Neutrophil (primary cell): ENCODE results near the gene CCDC192.

ENCODE experiments used
- H3K27ac ChIP-seq: fragments of 200-600 bp; sonication (generic); 2 replicates; pipeline ENCODE4 v1.5.1; 2016; ENCODE audit warnings: mild to moderate bottlenecking, moderate library complexity
- H3K27me3 ChIP-seq: fragments of 200-600 bp; sonication (generic); 2 replicates; pipeline ENCODE4 v1.6.0; 2016; ENCODE audit warnings: mild to moderate bottlenecking
- H3K36me3 ChIP-seq: fragments of 200-600 bp; sonication (generic); 2 replicates; pipeline ENCODE4 v1.5.1; 2017
- H3K4me1 ChIP-seq, 2 experiments: fragments of 200-600 bp in 1 of 2; sonication (generic) in 1 of 2; 1 replicate in 1 of 2; 2 replicates in 1 of 2; pipeline versions ENCODE4 v1.5.1 to v1.6.1; 2013 to 2016; ENCODE audit warnings: low read depth in 1 of 2, low read length in 1 of 2, mild to moderate bottlenecking in 1 of 2, moderate library complexity in 1 of 2; ENCODE audit not compliant: control insufficient read depth in 1 of 2, insufficient read depth in 1 of 2
- H3K4me3 ChIP-seq, 2 experiments: fragments of 200-600 bp in 1 of 2; sonication (generic) in 1 of 2; 1 replicate in 1 of 2; 2 replicates in 1 of 2; pipeline ENCODE4 v1.5.1; 2013 to 2016; ENCODE audit warnings: low read depth in 1 of 2, low read length in 1 of 2, mild to moderate bottlenecking in 1 of 2, moderate library complexity in 1 of 2
- H3K9me3 ChIP-seq: fragments of 200-600 bp; sonication (generic); 2 replicates; pipeline ENCODE4 v1.5.1; 2016
- CTCF ChIP-seq: fragments of 200-600 bp; sonication (generic); IDR thresholded peaks from 2 replicates; pipeline ENCODE4 v1.5.1; 2016; ENCODE audit warnings: antibody characterized with exemption

Gene CCDC192

GRCh38 chr5:127680595-127680994 lies 22.6 kb upstream of the CCDC192 start:
- Histone ChIP-seq H3K27me3 (no peaks in the 10 kb centered on the region), H3K36me3 (no peaks in the 10 kb centered on the region), H3K4me3 (no peak overlapping the region), H3K4me1 (no peaks in the 10 kb centered on the region), H3K9me3 (no peaks in the 10 kb centered on the region), H3K27ac (no peak overlapping the region)
- TF ChIP-seq CTCF, result no peak

GRCh38 chr5:127683008-127683407 lies 20.2 kb upstream of the CCDC192 start:
- Histone ChIP-seq H3K9me3 (no peaks in the 10 kb centered on the region), H3K27me3 (no peaks in the 10 kb centered on the region), H3K36me3 (no peaks in the 10 kb centered on the region), H3K4me1 (no peaks in the 10 kb centered on the region), H3K27ac (no peak overlapping the region), H3K4me3 (no peak overlapping the region)
- TF ChIP-seq CTCF, result no peak

- H3K36me3 ChIP-seq, result no peaks in the 10 kb centered on the region
- H3K27me3 ChIP-seq, result no peaks in the 10 kb centered on the region
- TF ChIP-seq CTCF, result no peak
- no peaks in the 10 kb centered on the region for H3K4me1 ChIP-seq
- no peak overlapping the region for H3K4me3 ChIP-seq
- no peaks in the 10 kb centered on the region for H3K9me3 ChIP-seq
- no peak overlapping the region for H3K27ac ChIP-seq
Measured at GRCh38 chr5:127684726-127685467, 18.3 kb upstream of the CCDC192 start.

GRCh38 chr5:127685662-127686061 lies 17.5 kb upstream of the CCDC192 start:
- no peak for TF ChIP-seq CTCF
- H3K4me3 ChIP-seq, result no peak overlapping the region
- no peaks in the 10 kb centered on the region for H3K9me3 ChIP-seq
- H3K4me1 ChIP-seq, result no peaks in the 10 kb centered on the region
- no peaks in the 10 kb centered on the region for H3K36me3 ChIP-seq
- no peaks in the 10 kb centered on the region for H3K27me3 ChIP-seq
- H3K27ac ChIP-seq, result no peak overlapping the region

GRCh38 chr5:127686424-127686823 lies 16.8 kb upstream of the CCDC192 start:
- H3K36me3 ChIP-seq, result no peaks in the 10 kb centered on the region
- H3K4me1 ChIP-seq, result no peaks in the 10 kb centered on the region
- H3K4me3 ChIP-seq, result no peak overlapping the region
- H3K27me3 ChIP-seq, result no peaks in the 10 kb centered on the region
- no peak for TF ChIP-seq CTCF
- no peak overlapping the region for H3K27ac ChIP-seq
- H3K9me3 ChIP-seq, result no peaks in the 10 kb centered on the region
